ENCODE measurements around the gene BPIFB4. TPM values are rescaled to one million over a fixed set of nuclear protein-coding genes. Genes with fewer than 3 reads are reported as not detected.

BPIFB4 gene
- total RNA-seq, 1 experiment from 2014 or later = not detected

DNA sequence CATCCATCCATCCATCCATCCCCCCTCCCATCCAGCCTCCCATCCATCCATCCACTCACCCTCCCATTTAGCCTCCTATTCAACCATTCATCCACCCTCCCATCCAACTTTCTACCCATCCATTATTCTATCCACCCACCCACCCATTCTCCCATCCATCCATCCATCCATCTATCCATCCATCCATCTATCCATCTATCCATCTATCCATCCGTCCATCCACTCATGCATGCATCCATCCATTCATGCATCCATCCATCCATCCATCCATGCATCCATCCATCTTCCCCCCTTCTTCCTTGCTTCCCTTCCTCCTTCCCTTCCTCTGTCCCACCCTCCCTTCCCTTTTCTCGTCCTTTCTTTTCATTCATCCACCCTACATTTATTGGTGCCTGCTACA lies 4.8 kb upstream of the BPIFB4 start:
- ChIA-PET POLR2A (ENCODE audit: low non-redundant PET) (no interaction called here), CTCF (no interaction called here)
- no peak overlapping the region for H3K4me3 ChIP-seq (ENCODE audit: low read depth, low read length, poor library complexity, severe bottlenecking)
- H3K27me3 ChIP-seq (replicated peaks; ENCODE audit: insufficient read depth, low read depth, low read length, poor library complexity) = peaks cover 12% of the 10 kb centered on the region
- DNase-seq (ENCODE audit: low spot score) = no peak
- no TSS peak for BruUV-seq (replicated peaks)
- TF ChIP-seq EZH2 (IDR thresholded peaks at IDR 0.05; ENCODE audit: borderline replicate concordance, low read depth, low read length, poor library complexity, severe bottlenecking) = no peak
- TF ChIP-seq, protein P1, sequence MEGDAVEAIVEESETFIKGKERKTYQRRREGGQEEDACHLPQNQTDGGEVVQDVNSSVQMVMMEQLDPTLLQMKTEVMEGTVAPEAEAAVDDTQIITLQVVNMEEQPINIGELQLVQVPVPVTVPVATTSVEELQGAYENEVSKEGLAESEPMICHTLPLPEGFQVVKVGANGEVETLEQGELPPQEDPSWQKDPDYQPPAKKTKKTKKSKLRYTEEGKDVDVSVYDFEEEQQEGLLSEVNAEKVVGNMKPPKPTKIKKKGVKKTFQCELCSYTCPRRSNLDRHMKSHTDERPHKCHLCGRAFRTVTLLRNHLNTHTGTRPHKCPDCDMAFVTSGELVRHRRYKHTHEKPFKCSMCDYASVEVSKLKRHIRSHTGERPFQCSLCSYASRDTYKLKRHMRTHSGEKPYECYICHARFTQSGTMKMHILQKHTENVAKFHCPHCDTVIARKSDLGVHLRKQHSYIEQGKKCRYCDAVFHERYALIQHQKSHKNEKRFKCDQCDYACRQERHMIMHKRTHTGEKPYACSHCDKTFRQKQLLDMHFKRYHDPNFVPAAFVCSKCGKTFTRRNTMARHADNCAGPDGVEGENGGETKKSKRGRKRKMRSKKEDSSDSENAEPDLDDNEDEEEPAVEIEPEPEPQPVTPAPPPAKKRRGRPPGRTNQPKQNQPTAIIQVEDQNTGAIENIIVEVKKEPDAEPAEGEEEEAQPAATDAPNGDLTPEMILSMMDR (conservative IDR thresholded peaks at IDR 0.05; ENCODE audit: low read depth, low read length) = no peak
- H3K36me3 ChIP-seq (ENCODE audit: insufficient read depth, low read length, poor library complexity, severe bottlenecking) = no peaks in the 10 kb centered on the region
- H3K4me1 ChIP-seq (ENCODE audit: insufficient read depth, low read length, poor library complexity, severe bottlenecking) = no peaks in the 10 kb centered on the region
- H3K27ac ChIP-seq (ENCODE audit: low read depth, low read length, poor library complexity, severe bottlenecking) = no peak overlapping the region
- intact Hi-C loops (cut with micrococcal nuclease; ENCODE audit: unreplicated experiment) = no loop called here
- no peaks in the 10 kb centered on the region for H3K9me3 ChIP-seq (ENCODE audit: low read depth, low read length, poor library complexity, severe bottlenecking)

DNA sequence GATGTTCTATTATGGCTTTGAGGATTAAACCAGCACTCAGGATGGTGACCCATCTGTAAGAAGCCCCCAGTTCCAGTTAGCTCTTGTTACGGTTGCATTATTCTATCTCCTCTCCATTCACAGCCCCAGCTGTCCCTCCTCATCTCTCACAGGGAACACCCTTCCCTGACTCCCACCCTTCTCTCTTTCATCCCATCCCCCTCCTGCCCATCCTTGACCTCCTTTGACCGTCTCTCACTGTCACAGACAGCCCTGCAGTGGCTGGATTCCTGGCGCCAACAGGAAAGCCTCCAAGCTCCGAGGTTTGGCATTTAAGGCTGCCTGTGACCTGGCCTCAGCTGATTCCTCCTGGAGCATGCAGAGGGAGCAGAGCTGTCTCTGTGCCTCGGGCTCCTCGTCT lies 4.2 kb upstream of the BPIFB4 start:
- H3K4me1 ChIP-seq (ENCODE audit: insufficient read depth, low read length, poor library complexity, severe bottlenecking) = no peaks in the 10 kb centered on the region
- TF ChIP-seq EZH2 (IDR thresholded peaks at IDR 0.05; ENCODE audit: borderline replicate concordance, low read depth, low read length, poor library complexity, severe bottlenecking) = no peak
- TF ChIP-seq, protein P1 (conservative IDR thresholded peaks at IDR 0.05; ENCODE audit: low read depth, low read length) = no peak
- ChIA-PET CTCF (no interaction called here), POLR2A (ENCODE audit: low non-redundant PET) (no interaction called here)
- peaks cover 12% of the 10 kb centered on the region for H3K27me3 ChIP-seq (replicated peaks; ENCODE audit: insufficient read depth, low read depth, low read length, poor library complexity)
- DNase-seq (ENCODE audit: low spot score) = no peak
- no TSS peak for BruUV-seq (replicated peaks)
- no peak overlapping the region for H3K4me3 ChIP-seq (ENCODE audit: low read depth, low read length, poor library complexity, severe bottlenecking)
- no peaks in the 10 kb centered on the region for H3K9me3 ChIP-seq (ENCODE audit: low read depth, low read length, poor library complexity, severe bottlenecking)
- intact Hi-C loops (cut with micrococcal nuclease; ENCODE audit: unreplicated experiment) = no loop called here
- no peak overlapping the region for H3K27ac ChIP-seq (ENCODE audit: low read depth, low read length, poor library complexity, severe bottlenecking)
- H3K36me3 ChIP-seq (ENCODE audit: insufficient read depth, low read length, poor library complexity, severe bottlenecking) = no peaks in the 10 kb centered on the region

DNA sequence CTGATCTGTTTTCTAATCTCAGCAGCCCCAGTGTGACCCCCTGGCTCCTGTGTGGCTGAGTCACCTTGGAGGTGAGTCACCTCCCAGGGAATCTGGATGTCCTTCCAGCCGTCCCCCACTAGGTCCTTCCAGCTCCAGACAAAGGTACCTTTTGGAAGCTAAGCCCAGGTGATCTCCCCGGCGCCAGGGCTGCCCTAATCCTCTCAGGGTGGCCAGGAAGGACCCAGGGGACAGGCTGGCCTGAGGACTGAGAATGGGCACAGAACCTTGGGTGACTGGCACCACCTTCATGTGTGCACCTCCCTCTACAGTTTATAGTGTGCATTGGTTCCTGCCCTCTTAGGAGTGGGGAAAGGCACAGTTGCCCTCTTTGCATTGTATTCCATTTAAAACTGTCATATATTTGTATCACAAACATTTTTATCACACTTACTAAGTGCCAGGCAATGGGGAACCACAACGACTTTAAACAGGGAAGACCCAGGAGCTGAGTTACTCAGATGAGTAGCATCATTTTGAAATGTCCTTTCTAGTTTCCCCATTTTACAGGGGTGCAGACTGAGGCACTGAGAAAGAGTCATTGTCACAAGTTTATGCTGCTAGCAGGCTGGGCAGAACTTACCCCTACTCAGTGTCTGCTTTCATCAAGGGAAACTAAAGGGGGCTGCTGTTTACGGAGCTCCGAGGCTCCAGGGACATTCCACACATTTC lies 2.6 kb upstream of the BPIFB4 start:
- H3K36me3 ChIP-seq (ENCODE audit: insufficient read depth, low read length, poor library complexity, severe bottlenecking) = no peaks in the 10 kb centered on the region
- no peaks in the 10 kb centered on the region for H3K4me1 ChIP-seq (ENCODE audit: insufficient read depth, low read length, poor library complexity, severe bottlenecking)
- ChIA-PET CTCF (no interaction called here), POLR2A (ENCODE audit: low non-redundant PET) (no interaction called here)
- H3K9me3 ChIP-seq (ENCODE audit: low read depth, low read length, poor library complexity, severe bottlenecking) = no peaks in the 10 kb centered on the region
- intact Hi-C loops (cut with micrococcal nuclease; ENCODE audit: unreplicated experiment) = no loop called here
- no peak for TF ChIP-seq EZH2 (IDR thresholded peaks at IDR 0.05; ENCODE audit: borderline replicate concordance, low read depth, low read length, poor library complexity, severe bottlenecking)
- TF ChIP-seq, protein P1 (conservative IDR thresholded peaks at IDR 0.05; ENCODE audit: low read depth, low read length) = peak; percentile 51
- H3K4me3 ChIP-seq (ENCODE audit: low read depth, low read length, poor library complexity, severe bottlenecking) = no peak overlapping the region
- peak; percentile 9 for DNase-seq (ENCODE audit: low spot score)
- peaks cover 12% of the 10 kb centered on the region for H3K27me3 ChIP-seq (replicated peaks; ENCODE audit: insufficient read depth, low read depth, low read length, poor library complexity)
- BruUV-seq (replicated peaks) = no TSS peak
- H3K27ac ChIP-seq (ENCODE audit: low read depth, low read length, poor library complexity, severe bottlenecking) = no peak overlapping the region
